Transverse colon (tissue), 4 donors: ENCODE results near the gene CRYBG1. TPM values are rescaled to one million over a fixed set of nuclear protein-coding genes. Genes with fewer than 3 reads are reported as not detected.

ENCODE experiments used
- DNase-seq: peaks from one replicate; pipeline ENCODE4 v3.0.0-alpha.2; 2019
- H3K27ac ChIP-seq, 4 donors: fragments of 200-600 bp; sonication (generic); 2 replicates each; pipeline ENCODE4 v1.5.1; 2016 to 2018; ENCODE audit warnings: inconsistent platforms in 4 of 4
- H3K27me3 ChIP-seq: fragments of 200-600 bp; sonication (generic); 2 replicates; pipeline ENCODE4 v1.5.1; 2017; ENCODE audit warnings: inconsistent platforms
- H3K36me3 ChIP-seq, 4 donors: fragments of 200-600 bp; sonication (generic); 2 replicates each; pipeline ENCODE4 v1.5.1; 2017 to 2019; ENCODE audit warnings: inconsistent platforms in 4 of 4
- H3K4me1 ChIP-seq, 4 donors: fragments of 200-600 bp; sonication (generic); 2 replicates each; pipeline ENCODE4 v1.5.1; 2017 to 2020; ENCODE audit warnings: inconsistent platforms in 4 of 4
- H3K4me3 ChIP-seq, 4 donors: fragments of 200-600 bp; sonication (generic); 1 replicate in 1 of 4; 2 replicates in 3 of 4; pipeline versions ENCODE4 v1.5.1 to v1.6.1; 2017 to 2019; ENCODE audit warnings: inconsistent platforms in 4 of 4
- H3K9me3 ChIP-seq, 2 donors: fragments of 200-600 bp; sonication (generic); 2 replicates each; pipeline ENCODE4 v1.5.1; 2017 to 2019; ENCODE audit warnings: inconsistent platforms in 2 of 2
- CTCF ChIP-seq, 5 experiments: fragments of 200-600 bp in 3 of 5; fragments of 450-650 bp in 2 of 5; sonication (generic) in 3 of 5; IDR thresholded peaks; 1 replicate in 2 of 5; 2 replicates in 3 of 5; pipeline ENCODE4 v1.5.1; 2016 to 2017; ENCODE audit warnings: antibody characterized with exemption in 5 of 5, inconsistent platforms in 3 of 5, mild to moderate bottlenecking in 2 of 5, moderate library complexity in 1 of 5
- EP300 ChIP-seq: sonication (generic); formaldehyde crosslinking; IDR thresholded peaks from one replicate; pipeline ENCODE4 v1.6.1; 2017; ENCODE audit warnings: antibody characterized with exemption, low read depth
- POLR2A ChIP-seq: fragments of 450-650 bp; IDR thresholded peaks from one replicate; pipeline ENCODE4 v1.6.1; 2016; ENCODE audit warnings: antibody characterized with exemption, mild to moderate bottlenecking, moderate library complexity
- POLR2AphosphoS5 ChIP-seq, 3 donors: sonication (generic); formaldehyde crosslinking; IDR thresholded peaks; one replicate each; pipeline ENCODE4 v1.6.1; 2016; ENCODE audit warnings: antibody characterized with exemption in 3 of 3
- WGBS, 2 donors: methylation state at CpG; one replicate each; pipeline ENCODE4 v1.1.5; 2018; ENCODE audit warnings: low coverage in 1 of 2; 5-methylcytosine and 5-hydroxymethylcytosine counted together
- in situ Hi-C, 4 donors: fragments of 200-750 bp; cut with MboI; loops; one replicate each; pipeline versions ENCODE4 v1.15.0 to v1.15.1; 2017; ENCODE audit warnings: low sequenced_read_pairs in 3 of 4, low pct_ligation_motif_present in 1 of 4, low pct_unique_long_range_greater_than_20kb in 1 of 4
- intact Hi-C: fragments of 100-400 bp; cut with DNase I; formaldehyde crosslinking; loops from one replicate; pipeline ENCODE4 v1.15.1; 2023; ENCODE audit warnings: low total_unique reads
- total RNA-seq, 4 donors: library from RNA; depleted of rRNA; stranded (reverse); fragments of >200 nt; gene quantifications; one replicate each; pipeline ENCODE4 v1.1.0, GENCODE V29; 2016

Gene CRYBG1
- total RNA-seq, 4 donors from 2014 or later: 64.3 to 112 (median 70.2) TPM

GRCh38 chr6:106477790-106478189, 117.3 kb downstream of the CRYBG1 start:
- in situ Hi-C loops: no loop called here
- peaks cover 0 to 4% (median 0%) of the 10 kb centered on the region in 4 donors for H3K4me1 ChIP-seq
- no peaks in the 10 kb centered on the region for H3K9me3 ChIP-seq
- TF ChIP-seq POLR2A (no peak), EP300 (no peak), POLR2AphosphoS5 (IDR thresholded peaks at IDR 0.05) (no peak), CTCF (IDR thresholded peaks at IDR 0.05) (no peak)
- 69 to 75% methylated on average over 4 to 6 of the region's 6 CpGs for WGBS, 2 donors
- no peak overlapping the region for H3K4me3 ChIP-seq
- H3K27me3 ChIP-seq: no peaks in the 10 kb centered on the region
- no peak for DNase-seq
- H3K36me3 ChIP-seq: no peaks in the 10 kb centered on the region
- H3K27ac ChIP-seq: no peak overlapping the region
- intact Hi-C loops: no loop called here

- DNase-seq: no peak
- intact Hi-C loops (no loop called here), in situ Hi-C loops (no loop called here)
- TF ChIP-seq EP300 (no peak), POLR2A (no peak), CTCF (IDR thresholded peaks at IDR 0.05) (no peak), POLR2AphosphoS5 (IDR thresholded peaks at IDR 0.05) (no peak)
- Histone ChIP-seq H3K27me3 (no peaks in the 10 kb centered on the region), H3K4me3 (no peak overlapping the region), H3K9me3 (no peaks in the 10 kb centered on the region), H3K27ac (no peak overlapping the region), H3K36me3 (no peaks in the 10 kb centered on the region), H3K4me1 (no peaks in the 10 kb centered on the region)
- WGBS, 2 donors: 78 to 85% methylated on average over 1 of the region's 1 CpG
Measured at GRCh38 chr6:106486236-106486635, 125.7 kb downstream of the CRYBG1 start.

- 40 to 72% methylated on average over 1 to 4 of the region's 4 CpGs for WGBS, 2 donors
- TF ChIP-seq POLR2A (no peak), CTCF (IDR thresholded peaks at IDR 0.05) (no peak), EP300 (no peak), POLR2AphosphoS5 (IDR thresholded peaks at IDR 0.05) (no peak)
- Histone ChIP-seq H3K27me3 (no peaks in the 10 kb centered on the region), H3K27ac (no peak overlapping the region), H3K4me1 (no peaks in the 10 kb centered on the region), H3K9me3 (no peaks in the 10 kb centered on the region), H3K4me3 (no peak overlapping the region), H3K36me3 (no peaks in the 10 kb centered on the region)
- intact Hi-C loops (no loop called here), in situ Hi-C loops (no loop called here)
- no peak for DNase-seq
Measured at GRCh38 chr6:106488494-106489370, 128.2 kb downstream of the CRYBG1 start.

- no peaks in the 10 kb centered on the region for H3K36me3 ChIP-seq
- no peak overlapping the region for H3K27ac ChIP-seq
- WGBS, 2 donors: 75 to 86% methylated on average over 1 of the region's 1 CpG
- in situ Hi-C loops (no loop called here), intact Hi-C loops (no loop called here)
- peaks cover 0 to 6% (median 3%) of the 10 kb centered on the region in 4 donors for H3K4me1 ChIP-seq
- no peak overlapping the region for H3K4me3 ChIP-seq
- no peaks in the 10 kb centered on the region for H3K27me3 ChIP-seq
- no peak for DNase-seq
- TF ChIP-seq CTCF (IDR thresholded peaks at IDR 0.05) (no peak), EP300 (no peak), POLR2AphosphoS5 (IDR thresholded peaks at IDR 0.05) (no peak), POLR2A (no peak)
- H3K9me3 ChIP-seq: no peaks in the 10 kb centered on the region
Measured at GRCh38 chr6:106490030-106490429, 129.5 kb downstream of the CRYBG1 start.
